Mesodermal cell (in vitro differentiated cells): ENCODE results near the gene NDST3. TPM values are rescaled to one million over a fixed set of nuclear protein-coding genes. Genes with fewer than 3 reads are reported as not detected.
A peak's percentile ranks its signal among the peaks of the same experiment; 100 is the strongest.

Source experiments
- H3K27ac ChIP-seq: 2 replicates; pipeline ENCODE4 v1.7.0; 2013; ENCODE audit warnings: mild to moderate bottlenecking, low read depth, low read length, moderate library complexity; ENCODE audit not compliant: severe bottlenecking
- H3K36me3 ChIP-seq: 2 replicates; pipeline ENCODE4 v1.7.1; 2013; ENCODE audit warnings: mild to moderate bottlenecking, low read length, moderate library complexity; ENCODE audit not compliant: control insufficient read depth, insufficient read depth
- H3K4me1 ChIP-seq: one replicate; pipeline ENCODE4 v1.7.1; 2013; ENCODE audit warnings: mild to moderate bottlenecking, low read length; ENCODE audit not compliant: insufficient read depth, control insufficient read depth, poor library complexity, severe bottlenecking
- H3K4me3 ChIP-seq: 2 replicates; pipeline ENCODE4 v1.7.0; 2013; ENCODE audit warnings: low read length, control low read depth, mild to moderate bottlenecking; ENCODE audit not compliant: insufficient read depth, poor library complexity, severe bottlenecking; ENCODE audit errors: extremely low read depth
- H3K9me3 ChIP-seq: 2 replicates; pipeline ENCODE4 v1.7.1; 2013; ENCODE audit warnings: mild to moderate bottlenecking, low read length, moderate library complexity; ENCODE audit not compliant: control insufficient read depth
- WGBS, 2 experiments: methylation state at CpG; one replicate each; pipeline ENCODE4 v1.1.5; 2013; ENCODE audit warnings: missing lambda C conversion rate in 2 of 2; ENCODE audit not compliant: insufficient coverage in 2 of 2; 5-methylcytosine and 5-hydroxymethylcytosine counted together
- polyA plus RNA-seq, 2 experiments: library from polyadenylated mRNA; stranded (reverse); fragments of 50-300 nt; gene quantifications; one replicate each; pipeline ENCODE4 v1.2.3, GENCODE V29; 2013

The NDST3 gene
- 1.4 TPM for polyA plus RNA-seq (2013, experiment 1 of 2)
- 1.1 TPM for polyA plus RNA-seq (2013, experiment 2 of 2)

GRCh38 chr4:118034053-118034785 is at the start of gene NDST3:
Gene NDST3, plus strand, starts transcription at chr4:118034486. Its CDS starts 19,425 bp downstream, at chr4:118053911.
- WGBS, 2 experiments, result 0% methylated on average over 3 to 5 of the region's 11 CpGs

GRCh38 chr4:117986321-117986720 is 48.0 kb upstream of the NDST3 start:
- Histone ChIP-seq H3K4me1 (peaks cover 6% of the 10 kb centered on the region), H3K4me3 (no peak overlapping the region), H3K27ac (no peak overlapping the region), H3K9me3 (no peaks in the 10 kb centered on the region), H3K36me3 (no peaks in the 10 kb centered on the region)
- 93 to 100% methylated on average over 1 to 2 of the region's 2 CpGs for WGBS, 2 experiments

More at GRCh38 chr4:118034053-118034785, at the start of gene NDST3:
- Histone ChIP-seq H3K36me3 (no peaks in the 10 kb centered on the region), H3K27ac (no peak within 1 kb of the TSS), H3K4me3 (peak within 1 kb of the TSS; percentile 56), H3K9me3 (no peaks in the 10 kb centered on the region), H3K4me1 (no peaks in the 10 kb centered on the region)

GRCh38 chr4:117987464-117987863 is 46.8 kb upstream of the NDST3 start:
- Histone ChIP-seq H3K4me1 (peaks cover 6% of the 10 kb centered on the region), H3K36me3 (no peaks in the 10 kb centered on the region), H3K9me3 (no peaks in the 10 kb centered on the region), H3K4me3 (no peak overlapping the region), H3K27ac (no peak overlapping the region)
- WGBS, 2 experiments, result 77 to 80% methylated on average over 1 of the region's 1 CpG

- Histone ChIP-seq H3K9me3 (no peaks in the 10 kb centered on the region), H3K4me1 (no peaks in the 10 kb centered on the region), H3K36me3 (no peaks in the 10 kb centered on the region), H3K27ac (no peak overlapping the region), H3K4me3 (no peak overlapping the region)
- WGBS, 2 experiments, result no CpG with 5 or more reads among the region's 2 CpGs
Observed at GRCh38 chr4:117996891-117997290, 37.4 kb upstream of the NDST3 start.

GRCh38 chr4:118004088-118004487 is 30.2 kb upstream of the NDST3 start:
- no CpG with 5 or more reads among the region's 2 CpGs for WGBS, 2 experiments
- Histone ChIP-seq H3K4me1 (no peaks in the 10 kb centered on the region), H3K9me3 (no peaks in the 10 kb centered on the region), H3K27ac (no peak overlapping the region), H3K36me3 (no peaks in the 10 kb centered on the region), H3K4me3 (no peak overlapping the region)

- no peak overlapping the region for H3K4me3 ChIP-seq
- 83 to 93% methylated on average over 1 to 3 of the region's 3 CpGs for WGBS, 2 experiments
- H3K36me3 ChIP-seq, result no peaks in the 10 kb centered on the region
- no peaks in the 10 kb centered on the region for H3K4me1 ChIP-seq
- H3K27ac ChIP-seq, result no peak overlapping the region
- no peaks in the 10 kb centered on the region for H3K9me3 ChIP-seq
Observed at GRCh38 chr4:118005883-118006282, 28.4 kb upstream of the NDST3 start.

- Histone ChIP-seq H3K4me3 (no peak overlapping the region), H3K4me1 (no peaks in the 10 kb centered on the region), H3K36me3 (no peaks in the 10 kb centered on the region), H3K9me3 (no peaks in the 10 kb centered on the region), H3K27ac (no peak overlapping the region)
- 87 to 100% methylated on average over 2 of the region's 2 CpGs for WGBS, 2 experiments
Observed at GRCh38 chr4:118012142-118012541, 22.1 kb upstream of the NDST3 start.

- Histone ChIP-seq H3K4me1 (no peaks in the 10 kb centered on the region), H3K9me3 (no peaks in the 10 kb centered on the region), H3K4me3 (no peak overlapping the region), H3K36me3 (no peaks in the 10 kb centered on the region), H3K27ac (no peak overlapping the region)
- 100% methylated on average over 3 of the region's 3 CpGs; no CpG with 5 or more reads in 1 of the 2 experiments for WGBS, 2 experiments
Observed at GRCh38 chr4:118014831-118015230, 19.5 kb upstream of the NDST3 start.

- no peaks in the 10 kb centered on the region for H3K36me3 ChIP-seq
- H3K9me3 ChIP-seq, result no peaks in the 10 kb centered on the region
- H3K4me3 ChIP-seq, result no peak overlapping the region
- no peaks in the 10 kb centered on the region for H3K4me1 ChIP-seq
- H3K27ac ChIP-seq, result peak overlapping the region; percentile 30
Observed at GRCh38 chr4:118018381-118019145, 15.7 kb upstream of the NDST3 start.

GRCh38 chr4:118026806-118027205 is 7.5 kb upstream of the NDST3 start:
- Histone ChIP-seq H3K4me1 (no peaks in the 10 kb centered on the region), H3K36me3 (no peaks in the 10 kb centered on the region), H3K27ac (no peak overlapping the region), H3K9me3 (no peaks in the 10 kb centered on the region), H3K4me3 (no peak overlapping the region)
- WGBS, 2 experiments, result 83% methylated on average over 1 of the region's 1 CpG; no CpG with 5 or more reads in 1 of the 2 experiments

GRCh38 chr4:118029224-118029623 is 5.1 kb upstream of the NDST3 start:
- no peak overlapping the region for H3K4me3 ChIP-seq
- no CpG with 5 or more reads among the region's 1 CpG for WGBS, 2 experiments
- no peaks in the 10 kb centered on the region for H3K4me1 ChIP-seq
- no peaks in the 10 kb centered on the region for H3K36me3 ChIP-seq
- no peaks in the 10 kb centered on the region for H3K9me3 ChIP-seq
- no peak overlapping the region for H3K27ac ChIP-seq
